WTC11 (cell line): ENCODE data around the gene YIPF2. TPM values are rescaled to one million over a fixed set of nuclear protein-coding genes. Genes with fewer than 3 reads are reported as not detected.

ENCODE experiments used
- ATAC-seq: fragments of 200-7000 bp; cut with Tn5 transposase; 2 replicates; pipeline ENCODE4 v1.10.0; 2021; ENCODE audit warnings: mild to moderate bottlenecking, moderate library complexity
- CTCF ChIA-PET: fragments of 300-600 bp; sonication (Branson Sonifier 250); formaldehyde crosslinking; loops from one replicate; lab custom pipeline; 2021; ENCODE audit warnings: antibody characterized with exemption; lab: Charles Lee
- POLR2A ChIA-PET: fragments of 350-600 bp; sonication (Branson Sonifier 250); formaldehyde crosslinking; loops from one replicate; lab custom pipeline; 2021; ENCODE audit warnings: antibody characterized with exemption; lab: Charles Lee
- DNase-seq: peaks from one replicate; pipeline ENCODE4 v3.0.0; 2021; ENCODE audit warnings: low spot score
- H3K27ac Mint-ChIP-seq: 2 replicates; pipeline ENCODE4 v1.8.0; 2021; ENCODE audit warnings: mixed read lengths
- H3K27me3 Mint-ChIP-seq: 2 replicates; pipeline ENCODE4 v1.8.0; 2021; ENCODE audit warnings: low read depth, mild to moderate bottlenecking, moderate library complexity, mixed read lengths
- H3K36me3 Mint-ChIP-seq: 2 replicates; pipeline ENCODE4 v1.8.0; 2021; ENCODE audit warnings: mixed read lengths
- H3K4me1 Mint-ChIP-seq: 2 replicates; pipeline ENCODE4 v1.8.0; 2022; ENCODE audit warnings: mixed read lengths
- H3K4me3 Mint-ChIP-seq: 2 replicates; pipeline ENCODE4 v1.8.0; 2021; ENCODE audit warnings: mild to moderate bottlenecking, moderate library complexity, mixed read lengths
- H3K9me3 Mint-ChIP-seq: 2 replicates; pipeline ENCODE4 v1.8.0; 2021; ENCODE audit warnings: mixed read lengths
- AR ChIP-seq: fragments of 250-450 bp; sonication (Bioruptor Pico); IDR thresholded peaks from 2 replicates; pipeline ENCODE4 v1.9.0; 2021; ENCODE audit warnings: mild to moderate bottlenecking
- ELF4 ChIP-seq: sonication (generic); formaldehyde crosslinking; IDR thresholded peaks from 2 replicates; pipeline ENCODE4 v1.8.1; 2022; ENCODE audit warnings: low read depth, mild to moderate bottlenecking, moderate library complexity, missing genetic modification reagents
- EMX1 ChIP-seq: fragments of 250-450 bp; sonication (Bioruptor Pico); IDR thresholded peaks from 2 replicates; pipeline ENCODE4 v1.8.0; 2021; ENCODE audit warnings: mild to moderate bottlenecking
- JUN ChIP-seq: sonication (generic); formaldehyde crosslinking; IDR thresholded peaks from 2 replicates; pipeline ENCODE4 v1.8.0; 2023; ENCODE audit warnings: mild to moderate bottlenecking, missing genetic modification reagents
- NR2C2 ChIP-seq: sonication (generic); formaldehyde crosslinking; IDR thresholded peaks from 2 replicates; pipeline ENCODE4 v1.8.0; 2022; ENCODE audit warnings: mild to moderate bottlenecking, missing genetic modification reagents
- NR3C1 ChIP-seq: sonication (generic); formaldehyde crosslinking; conservative IDR thresholded peaks from 2 replicates; pipeline ENCODE4 v1.8.1; 2023; ENCODE audit warnings: low read depth, mild to moderate bottlenecking, missing genetic modification reagents
- PRDM15 ChIP-seq: sonication (generic); formaldehyde crosslinking; IDR thresholded peaks from 2 replicates; pipeline ENCODE4 v1.8.0; 2022; ENCODE audit warnings: missing genetic modification reagents
- SMAD3 ChIP-seq: sonication (generic); formaldehyde crosslinking; IDR thresholded peaks from 2 replicates; pipeline ENCODE4 v1.8.0; 2022; ENCODE audit warnings: missing genetic modification reagents, mild to moderate bottlenecking, borderline replicate concordance
- SP1 ChIP-seq: sonication (generic); formaldehyde crosslinking; conservative IDR thresholded peaks from 2 replicates; pipeline ENCODE4 v1.8.1; 2022; ENCODE audit warnings: missing genetic modification reagents
- TP53 ChIP-seq: sonication (generic); formaldehyde crosslinking; IDR thresholded peaks from 2 replicates; pipeline ENCODE4 v1.8.1; 2023; ENCODE audit warnings: mild to moderate bottlenecking, missing genetic modification reagents
- ZNF121 ChIP-seq: sonication (generic); formaldehyde crosslinking; IDR thresholded peaks from 2 replicates; pipeline ENCODE4 v1.8.0; 2023; ENCODE audit warnings: missing genetic modification reagents
- ZNF281 ChIP-seq: sonication (generic); formaldehyde crosslinking; IDR thresholded peaks from 2 replicates; pipeline ENCODE4 v1.8.0; 2023; ENCODE audit warnings: mild to moderate bottlenecking, missing genetic modification reagents
- ZNF425 ChIP-seq: fragments of 250-450 bp; sonication (Bioruptor Pico); conservative IDR thresholded peaks from 2 replicates; pipeline ENCODE4 v1.9.0; 2021; ENCODE audit warnings: mild to moderate bottlenecking
- ZSCAN18 ChIP-seq: fragments of 250-450 bp; sonication (Bioruptor Pico); IDR thresholded peaks from 2 replicates; pipeline ENCODE4 v2.1.2; 2022; ENCODE audit warnings: mild to moderate bottlenecking, moderate library complexity
- total RNA-seq: library from RNA; stranded (reverse); gene quantifications from 3 replicates; pipeline ENCODE4 v1.2.3, GENCODE V29; 2021
- TF ChIP-seq, protein P1 (sequence below): fragments of 250-450 bp; sonication (Bioruptor Pico); IDR thresholded peaks from 2 replicates; pipeline ENCODE4 v1.8.0; 2021; ENCODE audit warnings: mild to moderate bottlenecking
- TF ChIP-seq, protein P2 (sequence below): sonication (generic); formaldehyde crosslinking; IDR thresholded peaks from 2 replicates; pipeline ENCODE4 v1.8.0; 2022; ENCODE audit warnings: mild to moderate bottlenecking, missing genetic modification reagents

Gene YIPF2
- total RNA-seq, 1 experiment from 2014 or later: 65.5 TPM

DNA sequence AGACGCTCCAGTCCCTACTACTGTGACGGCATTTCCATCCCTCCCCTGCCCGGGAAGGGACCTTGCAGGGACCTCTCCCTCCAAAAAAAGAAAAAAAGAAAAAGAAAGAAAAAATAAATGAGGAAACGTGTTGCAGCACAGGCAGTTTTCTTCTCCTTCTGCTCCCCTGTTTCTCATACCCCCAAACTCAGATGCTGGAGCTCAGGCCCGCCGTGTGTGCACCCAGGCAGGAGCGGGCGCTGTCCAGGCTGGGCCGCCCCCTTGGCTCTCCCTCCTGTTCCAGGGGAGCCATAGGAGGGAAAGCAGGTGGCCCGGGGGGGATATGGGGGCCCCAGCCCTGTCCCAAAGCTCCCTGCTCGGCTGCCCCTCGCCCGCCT lies 5.8 kb downstream of the YIPF2 start (continued):
- no peak for TF ChIP-seq ZSCAN18
- no peak for TF ChIP-seq EMX1
- TF ChIP-seq NR3C1 (CRISPR knock-in tag): no peak
- no peak for TF ChIP-seq TP53 (CRISPR knock-in tag)
- no peak for TF ChIP-seq ELF4 (CRISPR knock-in tag)
- TF ChIP-seq SMAD3 (CRISPR knock-in tag): no peak
- TF ChIP-seq, protein P1, sequence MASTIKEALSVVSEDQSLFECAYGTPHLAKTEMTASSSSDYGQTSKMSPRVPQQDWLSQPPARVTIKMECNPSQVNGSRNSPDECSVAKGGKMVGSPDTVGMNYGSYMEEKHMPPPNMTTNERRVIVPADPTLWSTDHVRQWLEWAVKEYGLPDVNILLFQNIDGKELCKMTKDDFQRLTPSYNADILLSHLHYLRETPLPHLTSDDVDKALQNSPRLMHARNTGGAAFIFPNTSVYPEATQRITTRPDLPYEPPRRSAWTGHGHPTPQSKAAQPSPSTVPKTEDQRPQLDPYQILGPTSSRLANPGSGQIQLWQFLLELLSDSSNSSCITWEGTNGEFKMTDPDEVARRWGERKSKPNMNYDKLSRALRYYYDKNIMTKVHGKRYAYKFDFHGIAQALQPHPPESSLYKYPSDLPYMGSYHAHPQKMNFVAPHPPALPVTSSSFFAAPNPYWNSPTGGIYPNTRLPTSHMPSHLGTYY: no peak

- no peak overlapping the region for H3K4me3 Mint-ChIP-seq
- no peaks in the 10 kb centered on the region for H3K9me3 Mint-ChIP-seq
- H3K36me3 Mint-ChIP-seq: peaks cover 14% of the 10 kb centered on the region
- ChIA-PET CTCF (interaction anchor here (0.6 to 1.8 kb wide), 4 partner anchors 20 to 51 kb away, joined by 3 to 9 read pairs (median 4); no protein-coding TSS in a partner anchor), POLR2A (no interaction called here)
- no peaks in the 10 kb centered on the region for H3K4me1 Mint-ChIP-seq
- DNase-seq: no peak
- H3K27me3 Mint-ChIP-seq: no peaks in the 10 kb centered on the region
- TF ChIP-seq JUN (CRISPR knock-in tag) (no peak), ZNF121 (CRISPR knock-in tag) (no peak), PRDM15 (no peak), AR (CRISPR knock-in tag) (no peak), ZNF281 (CRISPR knock-in tag) (no peak), NR2C2 (CRISPR knock-in tag) (no peak), ZNF425 (CRISPR knock-in tag) (no peak), SP1 (no peak)
- TF ChIP-seq, protein P2, sequence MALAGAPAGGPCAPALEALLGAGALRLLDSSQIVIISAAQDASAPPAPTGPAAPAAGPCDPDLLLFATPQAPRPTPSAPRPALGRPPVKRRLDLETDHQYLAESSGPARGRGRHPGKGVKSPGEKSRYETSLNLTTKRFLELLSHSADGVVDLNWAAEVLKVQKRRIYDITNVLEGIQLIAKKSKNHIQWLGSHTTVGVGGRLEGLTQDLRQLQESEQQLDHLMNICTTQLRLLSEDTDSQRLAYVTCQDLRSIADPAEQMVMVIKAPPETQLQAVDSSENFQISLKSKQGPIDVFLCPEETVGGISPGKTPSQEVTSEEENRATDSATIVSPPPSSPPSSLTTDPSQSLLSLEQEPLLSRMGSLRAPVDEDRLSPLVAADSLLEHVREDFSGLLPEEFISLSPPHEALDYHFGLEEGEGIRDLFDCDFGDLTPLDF (CRISPR knock-in tag): no peak
- TF ChIP-seq, protein P1: no peak
- peak overlapping the region; percentile 55 for H3K27ac Mint-ChIP-seq
- ATAC-seq: peak; percentile 15; the same call in 1 of the 2 replicates
These were observed 6.4 kb downstream of the YIPF2 start for GRCh38 chr19:10921910-10922637.
